K562 (cell line): ENCODE results near the gene CPTP. TPM values are rescaled to one million over a fixed set of nuclear protein-coding genes. Genes with fewer than 3 reads are reported as not detected.

Experiments used
- HMGN3 ChIP-seq: IDR thresholded peaks from 2 replicates; pipeline ENCODE4 v1.6.1; 2011; ENCODE audit warnings: borderline replicate concordance, low read depth, mild to moderate bottlenecking, mixed read lengths, low read length; ENCODE audit not compliant: insufficient read length; ENCODE audit errors: extremely low read depth
- MYNN ChIP-seq, 2 experiments: sonication (generic); formaldehyde crosslinking in 1 of 2; IDR thresholded peaks; 2 replicates each; pipeline versions ENCODE4 v1.5.0 to v1.6.1; 2016 to 2020; ENCODE audit warnings: antibody characterized with exemption in 1 of 2, missing genetic modification reagents in 1 of 2
- polyA plus RNA-seq, 8 experiments: library from polyadenylated mRNA; depleted of rRNA in 4 of 8; stranded (reverse) in 5 of 8; unstranded in 3 of 8; fragments of >200 nt; fragmentation: Nextera tagmentation in 2 of 8; fragmentation: Illumina TruSeq in 1 of 8; extraction: Ambion mirVana in 2 of 8; extraction: Trizol in 1 of 8; gene quantifications; 2 replicates each; pipeline versions ENCODE4 v1.2.1 to v1.2.3, GENCODE V29; 2011 to 2014; ENCODE audit warnings: inconsistent platforms in 1 of 8, missing spikeins in 1 of 8
- total RNA-seq, 7 experiments: library from RNA; depleted of rRNA in 6 of 7; stranded (reverse); fragments of >200 nt in 6 of 7; fragmentation: Illumina TruSeq in 2 of 7; extraction: Trizol in 2 of 7; gene quantifications; 2 replicates each; pipeline versions ENCODE4 v1.2.1 to v1.2.3, GENCODE V29; 2011 to 2021; ENCODE audit warnings: low replicate concordance in 1 of 7
- TF ChIP-seq, protein P1 (sequence below): fragments of 250-450 bp; sonication (Bioruptor Pico); IDR thresholded peaks from 2 replicates; pipeline ENCODE4 v1.9.0; 2021; ENCODE audit warnings: mild to moderate bottlenecking, inconsistent platforms
- TF ChIP-seq, protein P2 (sequence below): sonication (generic); formaldehyde crosslinking; IDR thresholded peaks from 2 replicates; pipeline ENCODE4 v1.8.1; 2023; ENCODE audit warnings: mild to moderate bottlenecking, missing genetic modification reagents

Gene CPTP
- total and polyA plus RNA-seq, 9 of the 15 experiments (the other 6 are each of a cell fraction or from before 2014, with no cell fraction given): 0.11 to 25.8 (median 3.5) TPM

DNA sequence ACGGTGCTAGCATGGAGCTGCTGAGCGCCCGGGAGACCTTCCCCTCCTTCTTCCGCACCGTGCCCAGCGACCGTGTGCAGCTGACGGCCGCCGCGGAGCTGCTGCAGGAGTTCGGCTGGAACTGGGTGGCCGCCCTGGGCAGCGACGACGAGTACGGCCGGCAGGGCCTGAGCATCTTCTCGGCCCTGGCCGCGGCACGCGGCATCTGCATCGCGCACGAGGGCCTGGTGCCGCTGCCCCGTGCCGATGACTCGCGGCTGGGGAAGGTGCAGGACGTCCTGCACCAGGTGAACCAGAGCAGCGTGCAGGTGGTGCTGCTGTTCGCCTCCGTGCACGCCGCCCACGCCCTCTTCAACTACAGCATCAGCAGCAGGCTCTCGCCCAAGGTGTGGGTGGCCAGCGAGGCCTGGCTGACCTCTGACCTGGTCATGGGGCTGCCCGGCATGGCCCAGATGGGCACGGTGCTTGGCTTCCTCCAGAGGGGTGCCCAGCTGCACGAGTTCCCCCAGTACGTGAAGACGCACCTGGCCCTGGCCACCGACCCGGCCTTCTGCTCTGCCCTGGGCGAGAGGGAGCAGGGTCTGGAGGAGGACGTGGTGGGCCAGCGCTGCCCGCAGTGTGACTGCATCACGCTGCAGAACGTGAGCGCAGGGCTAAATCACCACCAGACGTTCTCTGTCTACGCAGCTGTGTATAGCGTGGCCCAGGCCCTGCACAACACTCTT, 7.6 kb downstream of the CPTP start (continued):
- TF ChIP-seq, protein P1, sequence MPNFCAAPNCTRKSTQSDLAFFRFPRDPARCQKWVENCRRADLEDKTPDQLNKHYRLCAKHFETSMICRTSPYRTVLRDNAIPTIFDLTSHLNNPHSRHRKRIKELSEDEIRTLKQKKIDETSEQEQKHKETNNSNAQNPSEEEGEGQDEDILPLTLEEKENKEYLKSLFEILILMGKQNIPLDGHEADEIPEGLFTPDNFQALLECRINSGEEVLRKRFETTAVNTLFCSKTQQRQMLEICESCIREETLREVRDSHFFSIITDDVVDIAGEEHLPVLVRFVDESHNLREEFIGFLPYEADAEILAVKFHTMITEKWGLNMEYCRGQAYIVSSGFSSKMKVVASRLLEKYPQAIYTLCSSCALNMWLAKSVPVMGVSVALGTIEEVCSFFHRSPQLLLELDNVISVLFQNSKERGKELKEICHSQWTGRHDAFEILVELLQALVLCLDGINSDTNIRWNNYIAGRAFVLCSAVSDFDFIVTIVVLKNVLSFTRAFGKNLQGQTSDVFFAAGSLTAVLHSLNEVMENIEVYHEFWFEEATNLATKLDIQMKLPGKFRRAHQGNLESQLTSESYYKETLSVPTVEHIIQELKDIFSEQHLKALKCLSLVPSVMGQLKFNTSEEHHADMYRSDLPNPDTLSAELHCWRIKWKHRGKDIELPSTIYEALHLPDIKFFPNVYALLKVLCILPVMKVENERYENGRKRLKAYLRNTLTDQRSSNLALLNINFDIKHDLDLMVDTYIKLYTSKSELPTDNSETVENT (CRISPR knock-in tag): no peak
- TF ChIP-seq MYNN (IDR thresholded peaks at IDR 0.05) (0 out of 2 replicates have a peak, but pooled peaks have one; percentile 12), MYNN (CRISPR knock-in tag; IDR thresholded peaks at IDR 0.05) (no peak), HMGN3 (peak; percentile 37)
- TF ChIP-seq, protein P2, sequence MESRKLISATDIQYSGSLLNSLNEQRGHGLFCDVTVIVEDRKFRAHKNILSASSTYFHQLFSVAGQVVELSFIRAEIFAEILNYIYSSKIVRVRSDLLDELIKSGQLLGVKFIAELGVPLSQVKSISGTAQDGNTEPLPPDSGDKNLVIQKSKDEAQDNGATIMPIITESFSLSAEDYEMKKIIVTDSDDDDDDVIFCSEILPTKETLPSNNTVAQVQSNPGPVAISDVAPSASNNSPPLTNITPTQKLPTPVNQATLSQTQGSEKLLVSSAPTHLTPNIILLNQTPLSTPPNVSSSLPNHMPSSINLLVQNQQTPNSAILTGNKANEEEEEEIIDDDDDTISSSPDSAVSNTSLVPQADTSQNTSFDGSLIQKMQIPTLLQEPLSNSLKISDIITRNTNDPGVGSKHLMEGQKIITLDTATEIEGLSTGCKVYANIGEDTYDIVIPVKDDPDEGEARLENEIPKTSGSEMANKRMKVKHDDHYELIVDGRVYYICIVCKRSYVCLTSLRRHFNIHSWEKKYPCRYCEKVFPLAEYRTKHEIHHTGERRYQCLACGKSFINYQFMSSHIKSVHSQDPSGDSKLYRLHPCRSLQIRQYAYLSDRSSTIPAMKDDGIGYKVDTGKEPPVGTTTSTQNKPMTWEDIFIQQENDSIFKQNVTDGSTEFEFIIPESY (CRISPR knock-in tag): peak; percentile 92
